ENCODE measurements around the gene LDAF1. TPM values are rescaled to one million over a fixed set of nuclear protein-coding genes. Genes with fewer than 3 reads are reported as not detected.

LDAF1 gene
- total and polyA plus RNA-seq, 2 of the 8 experiments (the other 6 are each of a cell fraction or from before 2014, with no cell fraction given), result 32.4 to 34.2 TPM

GRCh38 chr16:21224800-21225199 is 66.3 kb downstream of the LDAF1 start:
- no peak overlapping the region for H2BK5ac ChIP-seq (ENCODE audit: low read depth, low read length)
- H3K23ac ChIP-seq (ENCODE audit: insufficient read length), result no peak overlapping the region
- FAIRE-seq (no peak), DNase-seq (ENCODE audit: low read depth in 1 of 2, low spot score in 2 of 2) (no peak)
- no peak overlapping the region for H3K18ac ChIP-seq (ENCODE audit: extremely low read depth, low read length)
- H2AK5ac ChIP-seq (ENCODE audit: low read depth, low read length), result no peak overlapping the region
- H3K4me3 ChIP-seq (ENCODE audit: extremely low read depth in 1 of 4, insufficient read depth in 2 of 4, low read depth in 3 of 4, low read length in 4 of 4), result no peak overlapping the region
- no peak for TF ChIP-seq TBP (IDR thresholded peaks at IDR 0.05; ENCODE audit: low read depth, low read length)
- TF ChIP-seq SRF (IDR thresholded peaks at IDR 0.05; ENCODE audit: low read depth, low read length), result no peak
- TF ChIP-seq JUND (IDR thresholded peaks at IDR 0.05; ENCODE audit: low read length), result no peak
- TF ChIP-seq ATF3 (IDR thresholded peaks at IDR 0.05; ENCODE audit: insufficient read depth, low read depth, low read length), result no peak
- no peak for TF ChIP-seq SUZ12 (IDR thresholded peaks at IDR 0.05; ENCODE audit: low read length)
- TF ChIP-seq KDM5A (IDR thresholded peaks at IDR 0.05; ENCODE audit: low read length), result no peak
- no peak for TF ChIP-seq SP4 (IDR thresholded peaks at IDR 0.05; ENCODE audit: low read length)
- TF ChIP-seq MAFK (IDR thresholded peaks at IDR 0.05; ENCODE audit: low read depth, low read length), result no peak
- no peak for TF ChIP-seq PHF8 (conservative IDR thresholded peaks at IDR 0.05; ENCODE audit: low read depth, low read length)
- TF ChIP-seq SIX5 (IDR thresholded peaks at IDR 0.05; ENCODE audit: low read depth, low read length), result no peak
- no peak for TF ChIP-seq CREB1 (IDR thresholded peaks at IDR 0.05)
- no peak for TF ChIP-seq CTBP2 (IDR thresholded peaks at IDR 0.05; ENCODE audit: borderline replicate concordance, insufficient read depth, insufficient read length, low read length)
- no peak for TF ChIP-seq CBX5 (IDR thresholded peaks at IDR 0.05; ENCODE audit: low read depth, low read length)
- TF ChIP-seq NRF1 (IDR thresholded peaks at IDR 0.05; ENCODE audit: low read depth, low read length), result no peak
- no peak for TF ChIP-seq KDM1A (IDR thresholded peaks at IDR 0.05; ENCODE audit: borderline replicate concordance, low read length)
- TF ChIP-seq RXRA (IDR thresholded peaks at IDR 0.05; ENCODE audit: insufficient read depth, low read depth, low read length), result no peak
- no peak overlapping the region for H3K27ac ChIP-seq (ENCODE audit: low read depth, low read length)
- H3K4me1 ChIP-seq (replicated peaks in 1 of 4; ENCODE audit: control insufficient read depth in 3 of 4, insufficient read depth in 4 of 4, low read length in 3 of 4), result peaks cover 3 to 15% (median 12%) of the 10 kb centered on the region in 4 experiments; a peak in 6 of 7 replicates
- H3K79me1 ChIP-seq (ENCODE audit: low read depth, low read length), result no peaks in the 10 kb centered on the region
- no peak overlapping the region for H2BK15ac ChIP-seq (ENCODE audit: low read length)
- H3K27me3 ChIP-seq (replicated peaks in 1 of 4; ENCODE audit: control insufficient read depth in 3 of 4, extremely low read depth in 1 of 4, insufficient read depth in 3 of 4, low read length in 3 of 4), result no peaks in the 10 kb centered on the region
- no peak overlapping the region for H2BK12ac ChIP-seq (ENCODE audit: low read depth, low read length)
- H3K36me3 ChIP-seq (ENCODE audit: control insufficient read depth in 2 of 4, insufficient read depth in 4 of 4, low read length in 3 of 4), result no peaks in the 10 kb centered on the region
- no peaks in the 10 kb centered on the region for H3K23me2 ChIP-seq (ENCODE audit: low read depth, low read length)
- no peak overlapping the region for H3K4me2 ChIP-seq (ENCODE audit: insufficient read depth in 1 of 2, low read depth in 2 of 2, low read length in 2 of 2)
- no peak overlapping the region for H4K5ac ChIP-seq (ENCODE audit: insufficient read length, low read depth, low read length)
- no peak overlapping the region for H2BK20ac ChIP-seq (ENCODE audit: low read length)
- POLR2A ChIA-PET (ENCODE audit: partially characterized antibody), result no interaction called here
- H2BK120ac ChIP-seq (replicated peaks; ENCODE audit: low read depth, low read length), result no peak overlapping the region
- CTCF ChIA-PET (ENCODE audit: partially characterized antibody), result interaction anchor here (1.5 kb wide), 1 partner anchor 53 kb away, joined by 6 read pairs; the partner anchor contains the start of gene CRYM
- no peaks in the 10 kb centered on the region for H3K79me2 ChIP-seq (ENCODE audit: control insufficient read depth in 1 of 2, insufficient read depth in 2 of 2, low read length in 2 of 2)
- no peak overlapping the region for H3K9ac ChIP-seq (replicated peaks in 1 of 4; ENCODE audit: extremely low read depth in 1 of 4, low read depth in 3 of 4, low read length in 3 of 4)
- H3K9me3 ChIP-seq (ENCODE audit: insufficient read depth in 2 of 2, low read depth in 1 of 2, low read length in 1 of 2), result no peaks in the 10 kb centered on the region
- WGBS, 2 experiments (ENCODE audit: extremely low coverage in 1 of 2, insufficient coverage in 1 of 2, insufficient read length in 1 of 2, insufficient replicate concordance in 2 of 2, low coverage in 1 of 2, low lambda C conversion rate in 2 of 2, missing lambda C conversion rate in 1 of 2), result 86% methylated on average over 2 of the region's 2 CpGs; no CpG with 5 or more reads in 1 of the 2 experiments
- no peak overlapping the region for H3K4ac ChIP-seq (replicated peaks; ENCODE audit: insufficient read length, low read depth, low read length)
- H4K91ac ChIP-seq (replicated peaks; ENCODE audit: insufficient read length, low read length), result no peak overlapping the region
- no peak overlapping the region for H4K8ac ChIP-seq (ENCODE audit: extremely low read depth, insufficient read depth, low read length)
- H3K14ac ChIP-seq (ENCODE audit: insufficient read length), result no peak overlapping the region
- no peak overlapping the region for H3K56ac ChIP-seq (replicated peaks; ENCODE audit: insufficient read length, low read depth, low read length)
- H2AFZ ChIP-seq (ENCODE audit: low read length), result no peak overlapping the region
- H4K20me1 ChIP-seq (replicated peaks in 1 of 2; ENCODE audit: control insufficient read depth in 1 of 2, insufficient read depth in 2 of 2, low read length in 2 of 2), result no peaks in the 10 kb centered on the region

All from H1 (cell line).